HepG2 (cell line): ENCODE data around the gene IQCE. TPM values are rescaled to one million over a fixed set of nuclear protein-coding genes. Genes with fewer than 3 reads are reported as not detected.

ENCODE experiments used
- ADNP ChIP-seq: sonication (generic); formaldehyde crosslinking; IDR thresholded peaks from 2 replicates; pipeline ENCODE4 v1.4.0; 2020; ENCODE audit warnings: missing genetic modification reagents
- FOSL2 ChIP-seq: sonication (generic); formaldehyde crosslinking; IDR thresholded peaks from 2 replicates; pipeline ENCODE4 v1.4.0; 2020; ENCODE audit warnings: missing genetic modification reagents
- FOXA1 ChIP-seq, 2 experiments: fragments of 450-650 bp in 1 of 2; sonication (generic) in 1 of 2; formaldehyde crosslinking in 1 of 2; IDR thresholded peaks; 2 replicates each; pipeline versions ENCODE4 v1.4.0 to v1.6.1; 2016 to 2020; ENCODE audit warnings: missing genetic modification reagents in 1 of 2
- GATAD2A ChIP-seq: IDR thresholded peaks from 2 replicates; pipeline ENCODE4 v1.6.1; 2016
- HDAC6 ChIP-seq: fragments of 200-600 bp; sonication (generic); IDR thresholded peaks from 2 replicates; pipeline ENCODE4 v1.7.0; 2017; ENCODE audit warnings: mild to moderate bottlenecking, antibody characterized with exemption, low read length, low read depth
- JUND ChIP-seq: sonication (generic); formaldehyde crosslinking; IDR thresholded peaks from 2 replicates; pipeline ENCODE4 v1.8.0; 2022; ENCODE audit warnings: mild to moderate bottlenecking, missing genetic modification reagents
- KLF16 ChIP-seq, 2 experiments: sonication (generic) in 1 of 2; formaldehyde crosslinking in 1 of 2; IDR thresholded peaks; 2 replicates each; pipeline versions ENCODE4 v1.6.1 to v1.8.0; 2016 to 2023; ENCODE audit warnings: missing genetic modification reagents in 2 of 2, missing compliant biosample characterization in 1 of 2
- KLF9 ChIP-seq: IDR thresholded peaks from 2 replicates; pipeline ENCODE4 v1.6.1; 2016; ENCODE audit warnings: low read depth
- PATZ1 ChIP-seq: sonication (generic); formaldehyde crosslinking; IDR thresholded peaks from 2 replicates; pipeline ENCODE4 v1.4.0; 2020; ENCODE audit warnings: missing genetic modification reagents
- PBX3 ChIP-seq: sonication (generic); formaldehyde crosslinking; IDR thresholded peaks from 2 replicates; pipeline ENCODE4 v1.8.1; 2023; ENCODE audit warnings: missing genetic modification reagents, inconsistent platforms, borderline replicate concordance
- PITX1 ChIP-seq: sonication (generic); formaldehyde crosslinking; IDR thresholded peaks from 2 replicates; pipeline ENCODE4 v1.5.1; 2020; ENCODE audit warnings: mild to moderate bottlenecking, missing genetic modification reagents
- SMARCE1 ChIP-seq: fragments of 450-650 bp; IDR thresholded peaks from 2 replicates; pipeline ENCODE4 v1.6.1; 2017; ENCODE audit warnings: borderline replicate concordance
- SOX13 ChIP-seq, 3 experiments: fragments of 450-650 bp in 1 of 3; sonication (generic) in 1 of 3; formaldehyde crosslinking in 1 of 3; IDR thresholded peaks in 2 of 3; conservative IDR thresholded peaks in 1 of 3; 2 replicates each; pipeline versions ENCODE4 v1.5.0 to v1.6.1; 2016 to 2020; ENCODE audit warnings: antibody characterized with exemption in 1 of 3, mild to moderate bottlenecking in 1 of 3, missing compliant biosample characterization in 1 of 3, missing genetic modification reagents in 1 of 3, moderate library complexity in 1 of 3
- SP140L ChIP-seq: sonication (generic); formaldehyde crosslinking; IDR thresholded peaks from 2 replicates; pipeline ENCODE4 v1.4.0; 2020; ENCODE audit warnings: missing genetic modification reagents, borderline replicate concordance
- SP5 ChIP-seq: IDR thresholded peaks from 2 replicates; pipeline ENCODE4 v1.6.1; 2016; ENCODE audit warnings: low read depth, borderline replicate concordance
- TFAP4 ChIP-seq: sonication (generic); IDR thresholded peaks from 2 replicates; pipeline ENCODE4 v1.6.1; 2016; ENCODE audit warnings: low read depth, borderline replicate concordance
- TGIF2 ChIP-seq: IDR thresholded peaks from 2 replicates; pipeline ENCODE4 v1.6.1; 2016; ENCODE audit warnings: control low read depth, missing compliant biosample characterization
- THAP11 ChIP-seq: IDR thresholded peaks from 2 replicates; pipeline ENCODE4 v1.6.1; 2016; ENCODE audit warnings: missing biosample characterization, missing genetic modification reagents
- TOPORS ChIP-seq: sonication (generic); formaldehyde crosslinking; IDR thresholded peaks from 2 replicates; pipeline ENCODE4 v1.8.0; 2023; ENCODE audit warnings: mild to moderate bottlenecking, missing genetic modification reagents
- ZFP37 ChIP-seq: sonication (generic); formaldehyde crosslinking; IDR thresholded peaks from 2 replicates; pipeline ENCODE4 v1.4.0; 2020; ENCODE audit warnings: missing genetic modification reagents, borderline replicate concordance
- ZNF143 ChIP-seq: sonication (generic); formaldehyde crosslinking; IDR thresholded peaks from 2 replicates; pipeline ENCODE4 v1.4.0; 2020; ENCODE audit warnings: missing genetic modification reagents
- ZNF263 ChIP-seq: sonication (generic); formaldehyde crosslinking; IDR thresholded peaks from 2 replicates; pipeline ENCODE4 v1.4.0; 2020; ENCODE audit warnings: missing genetic modification reagents
- ZNF335 ChIP-seq: sonication (generic); formaldehyde crosslinking; IDR thresholded peaks from 2 replicates; pipeline ENCODE4 v1.4.0; 2020; ENCODE audit warnings: missing genetic modification reagents
- ZNF337 ChIP-seq: sonication (generic); formaldehyde crosslinking; IDR thresholded peaks from 2 replicates; pipeline ENCODE4 v1.5.1; 2020; ENCODE audit warnings: missing genetic modification reagents, low read depth, mild to moderate bottlenecking, borderline replicate concordance
- ZNF790 ChIP-seq: sonication (generic); formaldehyde crosslinking; IDR thresholded peaks from 2 replicates; pipeline ENCODE4 v1.8.0; 2022; ENCODE audit warnings: missing genetic modification reagents, mild to moderate bottlenecking, borderline replicate concordance
- polyA plus RNA-seq, 8 experiments: library from polyadenylated mRNA; depleted of rRNA in 3 of 8; stranded (reverse) in 7 of 8; unstranded in 1 of 8; fragments of >200 nt; fragmentation: Illumina TruSeq in 4 of 8; extraction: Trizol in 4 of 8; gene quantifications; 2 replicates each; pipeline versions ENCODE4 v1.2.1 to v1.2.3, GENCODE V29; 2011 to 2016; ENCODE audit warnings: low read depth in 4 of 8, missing spikeins in 1 of 8, mixed read lengths in 1 of 8; ENCODE audit not compliant: insufficient read depth in 1 of 8
- total RNA-seq, 5 experiments: library from RNA; depleted of rRNA; stranded (reverse); fragments of >200 nt; fragmentation: Illumina TruSeq; extraction: Trizol; gene quantifications; 2 replicates each; pipeline ENCODE4 v1.2.3, GENCODE V29; 2016; ENCODE audit warnings: low read depth in 1 of 5
- TF ChIP-seq, protein P1 (sequence below): sonication (generic); formaldehyde crosslinking; IDR thresholded peaks from 2 replicates; pipeline ENCODE4 v1.5.0; 2020; ENCODE audit warnings: mild to moderate bottlenecking, low read depth, missing genetic modification reagents, borderline replicate concordance

The IQCE gene
- total and polyA plus RNA-seq, 2 of the 13 experiments (the other 11 are each of a cell fraction or from before 2014, with no cell fraction given), result 1.5 to 2.5 TPM

- peak; percentile 94 for TF ChIP-seq PATZ1 (CRISPR knock-in tag)
- no peak for TF ChIP-seq FOXA1 (IDR thresholded peaks at IDR 0.05)
- TF ChIP-seq FOXA1 (CRISPR knock-in tag; IDR thresholded peaks at IDR 0.05), result 0 out of 2 replicates have a peak, but pooled peaks have one; percentile 14
- TF ChIP-seq ZNF790, result no peak
- TF ChIP-seq, protein P1, sequence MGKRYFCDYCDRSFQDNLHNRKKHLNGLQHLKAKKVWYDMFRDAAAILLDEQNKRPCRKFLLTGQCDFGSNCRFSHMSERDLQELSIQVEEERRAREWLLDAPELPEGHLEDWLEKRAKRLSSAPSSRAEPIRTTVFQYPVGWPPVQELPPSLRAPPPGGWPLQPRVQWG (CRISPR knock-in tag), result no peak
- TF ChIP-seq PITX1 (CRISPR knock-in tag), result no peak
- peak; percentile 85; the same call in 1 of the 2 replicates for TF ChIP-seq TFAP4
- no peak for TF ChIP-seq SP140L (CRISPR knock-in tag)
- TF ChIP-seq SMARCE1, result no peak
- no peak for TF ChIP-seq KLF16 (CRISPR knock-in tag; IDR thresholded peaks at IDR 0.05)
- no peak for TF ChIP-seq HDAC6
- TF ChIP-seq TOPORS, result no peak
- no peak for TF ChIP-seq TGIF2 (CRISPR knock-in tag)
- no peak for TF ChIP-seq PBX3
- no peak for TF ChIP-seq ZNF335 (CRISPR knock-in tag)
- TF ChIP-seq ZNF337 (CRISPR knock-in tag), result no peak
- TF ChIP-seq ZFP37, result no peak
- peak; percentile 91 for TF ChIP-seq SP5 (CRISPR knock-in tag)
- TF ChIP-seq GATAD2A (CRISPR knock-in tag), result peak; percentile 40; the same call in 1 of the 2 replicates
- no peak for TF ChIP-seq SOX13 (IDR thresholded peaks at IDR 0.05)
- TF ChIP-seq SOX13 (CRISPR knock-in tag; conservative IDR thresholded peaks at IDR 0.05 in 1 of 2, IDR thresholded peaks at IDR 0.05 in 1 of 2), result peak in 1 of 2 experiments; percentile 31; a peak in 1 of 4 replicates
- peak; percentile 86 for TF ChIP-seq FOSL2
- TF ChIP-seq KLF9 (CRISPR knock-in tag), result no peak
- no peak for TF ChIP-seq ZNF143 (CRISPR knock-in tag)
- TF ChIP-seq THAP11, result 0 out of 2 replicates have a peak, but pooled peaks have one; percentile 21
- TF ChIP-seq JUND (CRISPR knock-in tag), result 0 out of 2 replicates have a peak, but pooled peaks have one; percentile 36
- no peak for TF ChIP-seq ADNP
- peak; percentile 71 for TF ChIP-seq ZNF263 (CRISPR knock-in tag)
Observed at GRCh38 chr7:2527505-2528467, 31.0 kb upstream of the IQCE start (continued).
